HepG2 (cell line): ENCODE measurements around the gene CBX6. TPM values are rescaled to one million over a fixed set of nuclear protein-coding genes. Genes with fewer than 3 reads are reported as not detected.
A peak's percentile ranks its signal among the peaks of the same experiment; 100 is the strongest.

Experiments used
- AKAP8 ChIP-seq: sonication (generic); formaldehyde crosslinking; IDR thresholded peaks from 2 replicates; pipeline ENCODE4 v1.5.1; 2020; ENCODE audit warnings: mild to moderate bottlenecking, missing genetic modification reagents
- CBFB ChIP-seq: sonication (generic); formaldehyde crosslinking; IDR thresholded peaks from 2 replicates; pipeline ENCODE4 v1.4.0; 2020; ENCODE audit warnings: missing genetic modification reagents
- HIVEP1 ChIP-seq: sonication (generic); formaldehyde crosslinking; IDR thresholded peaks from 2 replicates; pipeline ENCODE4 v1.4.0; 2020; ENCODE audit warnings: mild to moderate bottlenecking, missing genetic modification reagents
- HMG20A ChIP-seq: IDR thresholded peaks from 2 replicates; pipeline ENCODE4 v1.6.1; 2016; ENCODE audit warnings: borderline replicate concordance
- HOXA3 ChIP-seq: sonication (generic); formaldehyde crosslinking; IDR thresholded peaks from 2 replicates; pipeline ENCODE4 v1.5.0; 2020; ENCODE audit warnings: missing genetic modification reagents
- IKZF5 ChIP-seq: IDR thresholded peaks from 2 replicates; pipeline ENCODE4 v1.6.1; 2018; ENCODE audit warnings: missing genetic modification reagents, mild to moderate bottlenecking, missing compliant biosample characterization
- ISX ChIP-seq: sonication (generic); formaldehyde crosslinking; conservative IDR thresholded peaks from 2 replicates; pipeline ENCODE4 v1.5.0; 2020; ENCODE audit warnings: missing genetic modification reagents
- NONO ChIP-seq, 2 experiments: fragments of 450-650 bp in 1 of 2; sonication (generic) in 1 of 2; formaldehyde crosslinking in 1 of 2; IDR thresholded peaks in 1 of 2; conservative IDR thresholded peaks in 1 of 2; 2 replicates each; pipeline versions ENCODE4 v1.6.1 to v1.8.0; 2017 to 2022; ENCODE audit warnings: mild to moderate bottlenecking in 1 of 2, missing genetic modification reagents in 1 of 2, moderate library complexity in 1 of 2
- PHF20 ChIP-seq: sonication (generic); formaldehyde crosslinking; IDR thresholded peaks from 2 replicates; pipeline ENCODE4 v1.5.0; 2020; ENCODE audit warnings: mild to moderate bottlenecking, missing genetic modification reagents
- PITX1 ChIP-seq: sonication (generic); formaldehyde crosslinking; IDR thresholded peaks from 2 replicates; pipeline ENCODE4 v1.5.1; 2020; ENCODE audit warnings: mild to moderate bottlenecking, missing genetic modification reagents
- SAP130 ChIP-seq: IDR thresholded peaks from 2 replicates; pipeline ENCODE4 v1.6.1; 2016; ENCODE audit warnings: low read depth
- SOX5 ChIP-seq: IDR thresholded peaks from 2 replicates; pipeline ENCODE4 v1.6.1; 2016; ENCODE audit warnings: borderline replicate concordance
- TFDP1 ChIP-seq: IDR thresholded peaks from 2 replicates; pipeline ENCODE4 v1.6.1; 2016; ENCODE audit warnings: missing compliant biosample characterization, missing genetic modification reagents, borderline replicate concordance
- ZBTB44 ChIP-seq: sonication (generic); formaldehyde crosslinking; IDR thresholded peaks from 2 replicates; pipeline ENCODE4 v1.4.0; 2020; ENCODE audit warnings: missing genetic modification reagents
- ZMYM2 ChIP-seq: sonication (generic); formaldehyde crosslinking; IDR thresholded peaks from 2 replicates; pipeline ENCODE4 v1.8.0; 2022; ENCODE audit warnings: mild to moderate bottlenecking, missing genetic modification reagents
- ZNF317 ChIP-seq: sonication (generic); formaldehyde crosslinking; IDR thresholded peaks from 2 replicates; pipeline ENCODE4 v1.5.0; 2020; ENCODE audit warnings: mild to moderate bottlenecking, missing genetic modification reagents
- ZNF512B ChIP-seq: sonication (generic); formaldehyde crosslinking; IDR thresholded peaks from 2 replicates; pipeline ENCODE4 v1.5.1; 2020; ENCODE audit warnings: missing genetic modification reagents, mild to moderate bottlenecking, borderline replicate concordance
- ZNF558 ChIP-seq: sonication (generic); formaldehyde crosslinking; IDR thresholded peaks from 2 replicates; pipeline ENCODE4 v1.9.0; 2022; ENCODE audit warnings: mild to moderate bottlenecking, missing genetic modification reagents, borderline replicate concordance
- ZNF652 ChIP-seq: IDR thresholded peaks from 2 replicates; pipeline ENCODE4 v1.6.1; 2016; ENCODE audit warnings: low read depth, borderline replicate concordance
- ZNF800 ChIP-seq: sonication (generic); formaldehyde crosslinking; IDR thresholded peaks from 2 replicates; pipeline ENCODE4 v1.4.0; 2020; ENCODE audit warnings: missing genetic modification reagents
- polyA plus RNA-seq, 8 experiments: library from polyadenylated mRNA; depleted of rRNA in 3 of 8; stranded (reverse) in 7 of 8; unstranded in 1 of 8; fragments of >200 nt; fragmentation: Illumina TruSeq in 4 of 8; extraction: Trizol in 4 of 8; gene quantifications; 2 replicates each; pipeline versions ENCODE4 v1.2.1 to v1.2.3, GENCODE V29; 2011 to 2016; ENCODE audit warnings: low read depth in 4 of 8, missing spikeins in 1 of 8, mixed read lengths in 1 of 8; ENCODE audit not compliant: insufficient read depth in 1 of 8
- total RNA-seq, 5 experiments: library from RNA; depleted of rRNA; stranded (reverse); fragments of >200 nt; fragmentation: Illumina TruSeq; extraction: Trizol; gene quantifications; 2 replicates each; pipeline ENCODE4 v1.2.3, GENCODE V29; 2016; ENCODE audit warnings: low read depth in 1 of 5

The CBX6 gene
- total and polyA plus RNA-seq, 2 of the 13 experiments (the other 11 are each of a cell fraction or from before 2014, with no cell fraction given) = 1.7 to 6.5 TPM

- 0 out of 2 replicates have a peak, but pooled peaks have one; percentile 20 for TF ChIP-seq PITX1 (CRISPR knock-in tag)
- 0 out of 2 replicates have a peak, but pooled peaks have one; percentile 20 for TF ChIP-seq ZNF558
- peak; percentile 35; the same call in 1 of the 2 replicates for TF ChIP-seq ZNF317
- TF ChIP-seq AKAP8 = 0 out of 2 replicates have a peak, but pooled peaks have one; percentile 29
- peak; percentile 57; the same call in 1 of the 2 replicates for TF ChIP-seq HIVEP1 (CRISPR knock-in tag)
- TF ChIP-seq HMG20A (CRISPR knock-in tag) = 0 out of 2 replicates have a peak, but pooled peaks have one; percentile 22
- TF ChIP-seq CBFB (CRISPR knock-in tag) = no peak
- TF ChIP-seq ZNF512B (CRISPR knock-in tag) = 0 out of 2 replicates have a peak, but pooled peaks have one; percentile 40
- peak; percentile 42; the same call in 1 of the 2 replicates for TF ChIP-seq TFDP1 (CRISPR knock-in tag)
- 0 out of 2 replicates have a peak, but pooled peaks have one; percentile 30 for TF ChIP-seq PHF20 (CRISPR knock-in tag)
- no peak for TF ChIP-seq ISX (CRISPR knock-in tag)
- peak; percentile 3; the same call in 1 of the 2 replicates for TF ChIP-seq SAP130
- no peak for TF ChIP-seq NONO (IDR thresholded peaks at IDR 0.05)
- TF ChIP-seq NONO (CRISPR knock-in tag; conservative IDR thresholded peaks at IDR 0.05) = peak; percentile 48; the same call in 1 of the 2 replicates
- TF ChIP-seq SOX5 (CRISPR knock-in tag) = peak; percentile 11; the same call in 1 of the 2 replicates
- 0 out of 2 replicates have a peak, but pooled peaks have one; percentile 12 for TF ChIP-seq IKZF5 (CRISPR knock-in tag)
- no peak for TF ChIP-seq ZBTB44 (CRISPR knock-in tag)
- TF ChIP-seq ZNF800 = 0 out of 2 replicates have a peak, but pooled peaks have one; percentile 25
- no peak; the same call in 1 of the 2 replicates for TF ChIP-seq ZNF652 (CRISPR knock-in tag)
- peak; percentile 62; the same call in 1 of the 2 replicates for TF ChIP-seq ZMYM2
- TF ChIP-seq HOXA3 = peak; percentile 19; the same call in 1 of the 2 replicates
Observed at GRCh38 chr22:38844315-38845003, 27.6 kb downstream of the CBX6 start (continued).
